GM12878 (cell line): ENCODE results near the gene PDE6B. TPM values are rescaled to one million over a fixed set of nuclear protein-coding genes. Genes with fewer than 3 reads are reported as not detected.

Experiments
- ATAC-seq: fragments of 200-7000 bp; cut with Tn5 transposase; 3 replicates; pipeline ENCODE4 v1.9.1; 2020; ENCODE audit warnings: mild to moderate bottlenecking, moderate library complexity
- BruUV-seq: library from RNA; stranded (reverse); fragments of 400-500 nt; replicated peaks from 2 replicates; lab custom pipeline; 2021; lab: Mats Ljungman, UMichigan
- CTCF ChIA-PET: fragments of 300-600 bp; sonication (Branson Sonifier 250); formaldehyde crosslinking; extraction: SDS; loops from one replicate; lab custom pipeline; 2021; ENCODE audit warnings: inconsistent platforms; lab: Yijun Ruan, JAX
- POLR2A ChIA-PET: fragments of 350-600 bp; formaldehyde crosslinking; extraction: SDS; loops from one replicate; lab custom pipeline; 2021; ENCODE audit warnings: inconsistent platforms; lab: Charles Lee
- RAD21 ChIA-PET: fragments of 300-600 bp; sonication (Branson Sonifier 250); formaldehyde crosslinking; loops from one replicate; lab custom pipeline; 2023; ENCODE audit warnings: antibody characterized with exemption; ENCODE audit not compliant: unreplicated experiment; lab: Charles Lee
- SMC1A ChIA-PET: fragments of 300-600 bp; sonication (Branson Sonifier 250); formaldehyde crosslinking; loops from one replicate; lab custom pipeline; 2023; ENCODE audit not compliant: unreplicated experiment, uncharacterized antibody; lab: Charles Lee
- DNase-seq: peaks from one replicate; pipeline ENCODE4 v3.0.0-alpha.2; 2011; ENCODE audit warnings: low read depth, low spot score
- FAIRE-seq: peaks from 3 replicates; lab custom pipeline; 2011; peaks lifted over from hg19 to GRCh38; lab: Jason Lieb, UNC
- H2AFZ ChIP-seq: 2 replicates; pipeline ENCODE4 v1.6.0; 2011; ENCODE audit warnings: low read depth, low read length, control low read depth; ENCODE audit not compliant: control insufficient read depth
- H3K27ac ChIP-seq: 2 replicates; pipeline ENCODE4 v1.5.1; 2011; ENCODE audit warnings: control low read depth; ENCODE audit not compliant: control insufficient read depth, insufficient read depth
- H3K27me3 ChIP-seq, 2 experiments: replicated peaks in 1 of 2; 2 replicates each; pipeline versions ENCODE4 v1.6.0 to v1.6.1; 2011; ENCODE audit warnings: low read length in 1 of 2; ENCODE audit not compliant: control insufficient read depth in 2 of 2, insufficient read depth in 2 of 2
- H3K36me3 ChIP-seq, 2 experiments: 2 replicates each; pipeline ENCODE4 v1.5.1; 2011; ENCODE audit warnings: low read length in 1 of 2; ENCODE audit not compliant: control insufficient read depth in 2 of 2, insufficient read depth in 2 of 2
- H3K4me1 ChIP-seq: 2 replicates; pipeline ENCODE4 v1.6.1; 2011; ENCODE audit warnings: mild to moderate bottlenecking, low read length, moderate library complexity, mixed read lengths; ENCODE audit not compliant: control insufficient read depth, insufficient read depth
- H3K4me2 ChIP-seq: 2 replicates; pipeline ENCODE4 v1.6.0; 2011; ENCODE audit warnings: control low read depth; ENCODE audit not compliant: control insufficient read depth, insufficient read depth
- H3K4me3 ChIP-seq: fragments of 200-600 bp; sonication (generic); 2 replicates; pipeline ENCODE4 v1.5.1; 2016
- H3K79me2 ChIP-seq: 2 replicates; pipeline ENCODE4 v1.6.0; 2011; ENCODE audit warnings: low read length; ENCODE audit not compliant: control insufficient read depth, insufficient read depth
- H3K9ac ChIP-seq: 2 replicates; pipeline ENCODE4 v1.8.0; 2011; ENCODE audit warnings: low read length, control low read depth, mixed read lengths; ENCODE audit not compliant: control insufficient read depth, insufficient read depth
- H3K9me3 ChIP-seq: replicated peaks from 3 replicates; pipeline ENCODE4 v1.5.1; 2011; ENCODE audit warnings: mild to moderate bottlenecking, low read length; ENCODE audit not compliant: control insufficient read depth, insufficient read depth
- H4K20me1 ChIP-seq: 2 replicates; pipeline ENCODE4 v1.6.0; 2011; ENCODE audit not compliant: control insufficient read depth, insufficient read depth
- MYB ChIP-seq: fragments of 150-350 bp; IDR thresholded peaks from 2 replicates; pipeline ENCODE4 v1.6.1; 2014; ENCODE audit warnings: mild to moderate bottlenecking, low read depth, low read length, borderline replicate concordance
- NFYB ChIP-seq: IDR thresholded peaks from 2 replicates; pipeline ENCODE4 v1.6.1; 2011; ENCODE audit warnings: low read depth, mild to moderate bottlenecking, low read length, improper control_type of control experiment, moderate library complexity; ENCODE audit not compliant: insufficient read depth
- TCF7 ChIP-seq: IDR thresholded peaks from 2 replicates; pipeline ENCODE4 v1.6.1; 2014; ENCODE audit warnings: antibody characterized with exemption, borderline replicate concordance
- YY1 ChIP-seq: IDR thresholded peaks from 2 replicates; pipeline ENCODE4 v1.6.1; 2011; ENCODE audit warnings: low read depth, mild to moderate bottlenecking, low read length
- WGBS: methylation state at CpG from one replicate; pipeline ENCODE4 v1.1.6; 2016; ENCODE audit warnings: low lambda C conversion rate; ENCODE audit not compliant: insufficient replicate concordance, insufficient coverage; ENCODE audit errors: missing lambda C conversion rate; 5-methylcytosine and 5-hydroxymethylcytosine counted together
- in situ Hi-C: fragments of 300-500 bp; cut with MboI; formaldehyde crosslinking; loops from 9 replicates; pipeline ENCODE4 v1.14.3; 2018; ENCODE audit warnings: mixed read lengths
- intact Hi-C: fragments of 100-400 bp; cut with micrococcal nuclease; formaldehyde crosslinking; loops from one replicate; pipeline ENCODE4 v1.14.2; 2022; ENCODE audit not compliant: unreplicated experiment
- polyA plus RNA-seq, 11 experiments: library from polyadenylated mRNA; depleted of rRNA in 4 of 11; unstranded in 6 of 11; stranded (reverse) in 5 of 11; fragments of >200 nt; fragmentation: Nextera tagmentation in 4 of 11; fragmentation: Illumina TruSeq in 1 of 11; extraction: Ambion mirVana in 4 of 11; extraction: Trizol in 1 of 11; gene quantifications; 1 replicate in 1 of 11; 2 replicates in 10 of 11; pipeline versions ENCODE4 v1.2.1 to v1.2.3, GENCODE V29; 2011 to 2016; ENCODE audit warnings: inconsistent platforms in 2 of 11, missing spikeins in 2 of 11, low read depth in 1 of 11
- total RNA-seq, 4 experiments: library from RNA; depleted of rRNA in 3 of 4; stranded (reverse); fragments of >200 nt in 3 of 4; fragmentation: Illumina TruSeq in 1 of 4; extraction: Trizol in 1 of 4; gene quantifications; 2 replicates each; pipeline versions ENCODE4 v1.2.1 to v1.2.3, GENCODE V29; 2013 to 2021
- TF ChIP-seq, protein P1 (sequence below): fragments of 450-650 bp; formaldehyde crosslinking; IDR thresholded peaks from 2 replicates; pipeline ENCODE4 v1.5.0; 2022; ENCODE audit warnings: mild to moderate bottlenecking, missing genetic modification characterization

The PDE6B gene
- total and polyA plus RNA-seq, 10 of the 15 experiments (the other 5 are each of a cell fraction or from before 2014, with no cell fraction given): 2.6 to 6.4 (median 3.8) TPM

DNA sequence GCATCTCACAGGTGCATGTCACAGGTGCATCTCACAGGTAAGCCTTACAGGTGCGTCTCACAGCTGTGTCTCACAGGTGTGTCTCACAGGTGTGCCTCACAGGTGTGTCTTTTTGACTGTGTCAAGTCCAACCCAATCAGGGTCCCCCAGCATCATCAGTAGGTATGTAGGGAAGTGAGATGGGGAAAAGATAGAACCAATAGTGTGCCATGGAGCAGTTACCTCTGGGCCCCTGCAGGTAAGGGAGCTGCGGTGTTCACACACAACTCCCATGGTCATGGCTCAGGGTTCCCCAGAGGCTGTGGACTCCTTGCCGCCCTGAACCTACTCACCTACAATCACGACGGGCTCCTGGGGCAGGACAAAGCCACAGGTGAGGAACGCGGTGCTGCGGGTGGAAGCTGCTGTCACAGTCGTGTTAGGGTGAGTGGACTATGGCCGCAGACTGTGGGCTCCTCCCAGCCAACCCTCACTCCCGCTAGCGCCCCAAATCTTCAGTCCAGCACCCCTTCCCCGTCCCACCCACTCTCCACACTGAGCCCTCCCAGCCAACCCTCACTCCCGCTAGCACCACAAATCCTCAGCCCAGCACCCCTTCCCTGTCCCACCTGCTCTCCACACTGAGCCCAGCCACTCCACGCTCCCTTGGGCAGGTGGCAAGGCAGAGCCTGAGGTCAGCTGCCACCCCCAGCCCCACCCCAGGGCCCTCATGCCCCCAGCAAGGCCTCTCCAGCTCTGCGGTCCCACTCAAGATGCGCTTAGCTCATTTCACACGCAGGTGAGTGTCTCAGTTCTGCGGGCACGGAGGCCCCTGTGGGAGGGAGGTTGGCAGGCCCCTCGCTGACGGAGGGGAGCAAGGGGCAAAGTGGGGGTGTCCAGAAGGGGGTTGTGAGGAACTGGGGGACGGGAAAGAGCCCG, 2.1 kb upstream of the PDE6B start:
- Histone ChIP-seq H3K27ac (no peak overlapping the region), H2AFZ (no peak overlapping the region), H3K79me2 (no peaks in the 10 kb centered on the region), H3K4me2 (no peak overlapping the region), H3K9me3 (no peaks in the 10 kb centered on the region; the same call in 1 of the 3 replicates), H3K27me3 (no peaks in the 10 kb centered on the region), H3K9ac (no peak overlapping the region), H3K36me3 (no peaks in the 10 kb centered on the region), H3K4me1 (no peaks in the 10 kb centered on the region), H4K20me1 (no peaks in the 10 kb centered on the region), H3K4me3 (no peak overlapping the region)
- TF ChIP-seq MYB (no peak), NFYB (no peak), YY1 (no peak), TCF7 (no peak)
- TF ChIP-seq, protein P1, sequence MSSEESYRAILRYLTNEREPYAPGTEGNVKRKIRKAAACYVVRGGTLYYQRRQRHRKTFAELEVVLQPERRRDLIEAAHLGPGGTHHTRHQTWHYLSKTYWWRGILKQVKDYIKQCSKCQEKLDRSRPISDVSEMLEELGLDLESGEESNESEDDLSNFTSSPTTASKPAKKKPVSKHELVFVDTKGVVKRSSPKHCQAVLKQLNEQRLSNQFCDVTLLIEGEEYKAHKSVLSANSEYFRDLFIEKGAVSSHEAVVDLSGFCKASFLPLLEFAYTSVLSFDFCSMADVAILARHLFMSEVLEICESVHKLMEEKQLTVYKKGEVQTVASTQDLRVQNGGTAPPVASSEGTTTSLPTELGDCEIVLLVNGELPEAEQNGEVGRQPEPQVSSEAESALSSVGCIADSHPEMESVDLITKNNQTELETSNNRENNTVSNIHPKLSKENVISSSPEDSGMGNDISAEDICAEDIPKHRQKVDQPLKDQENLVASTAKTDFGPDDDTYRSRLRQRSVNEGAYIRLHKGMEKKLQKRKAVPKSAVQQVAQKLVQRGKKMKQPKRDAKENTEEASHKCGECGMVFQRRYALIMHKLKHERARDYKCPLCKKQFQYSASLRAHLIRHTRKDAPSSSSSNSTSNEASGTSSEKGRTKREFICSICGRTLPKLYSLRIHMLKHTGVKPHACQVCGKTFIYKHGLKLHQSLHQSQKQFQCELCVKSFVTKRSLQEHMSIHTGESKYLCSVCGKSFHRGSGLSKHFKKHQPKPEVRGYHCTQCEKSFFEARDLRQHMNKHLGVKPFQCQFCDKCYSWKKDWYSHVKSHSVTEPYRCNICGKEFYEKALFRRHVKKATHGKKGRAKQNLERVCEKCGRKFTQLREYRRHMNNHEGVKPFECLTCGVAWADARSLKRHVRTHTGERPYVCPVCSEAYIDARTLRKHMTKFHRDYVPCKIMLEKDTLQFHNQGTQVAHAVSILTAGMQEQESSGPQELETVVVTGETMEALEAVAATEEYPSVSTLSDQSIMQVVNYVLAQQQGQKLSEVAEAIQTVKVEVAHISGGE (CRISPR knock-in tag): no peak
- SMC1A ChIA-PET: no interaction called here
- RAD21 ChIA-PET: no interaction called here
- ATAC-seq (no peak), FAIRE-seq (no peak), DNase-seq (no peak)
- intact Hi-C loops: no loop called here
- in situ Hi-C loops: no loop called here
- BruUV-seq: no TSS peak
- CTCF ChIA-PET: no interaction called here
- POLR2A ChIA-PET: no interaction called here
- 93% methylated on average over 18 of the region's 24 CpGs for WGBS
